M059J (cell line): ENCODE results near the gene SMIM11. TPM values are rescaled to one million over a fixed set of nuclear protein-coding genes. Genes with fewer than 3 reads are reported as not detected.
"Not testable (repeated sequence)": the region's sequence is repeated elsewhere in the genome, so short reads cannot be mapped to it uniquely, and the experiment has no call there.

ENCODE experiments used
- DNase-seq: peaks from one replicate; pipeline ENCODE4 v3.0.0-alpha.2; 2012; ENCODE audit warnings: low read depth
- total RNA-seq: library from RNA; depleted of rRNA; stranded (reverse); fragments of >200 nt; shearing (Covaris generic); gene quantifications from 2 replicates; pipeline ENCODE4 v1.2.3, GENCODE V29; 2014

Gene SMIM11
- total RNA-seq, 1 experiment from 2014 or later, result 7.6 TPM

DNA sequence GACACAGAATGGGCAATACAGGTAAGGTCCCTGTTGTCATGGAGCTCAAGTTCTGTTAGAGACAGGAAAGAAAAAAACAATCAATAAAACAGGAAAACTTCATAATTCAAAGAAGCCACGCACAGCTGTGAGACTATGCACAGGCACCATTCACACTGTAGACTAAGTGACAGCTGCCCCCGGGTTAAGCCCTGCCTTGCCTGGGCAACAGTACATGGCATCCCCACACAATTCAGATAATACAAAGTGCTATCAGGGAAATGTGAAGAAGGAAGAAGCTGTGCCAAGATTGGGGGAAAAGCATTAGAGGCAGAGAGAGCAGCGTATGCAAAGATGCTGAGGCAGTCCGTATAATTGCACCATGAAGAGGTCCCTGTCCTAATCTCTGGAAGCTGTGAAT lies 20.5 kb upstream of the SMIM11 start:
- DNase-seq, result no peak

DNA sequence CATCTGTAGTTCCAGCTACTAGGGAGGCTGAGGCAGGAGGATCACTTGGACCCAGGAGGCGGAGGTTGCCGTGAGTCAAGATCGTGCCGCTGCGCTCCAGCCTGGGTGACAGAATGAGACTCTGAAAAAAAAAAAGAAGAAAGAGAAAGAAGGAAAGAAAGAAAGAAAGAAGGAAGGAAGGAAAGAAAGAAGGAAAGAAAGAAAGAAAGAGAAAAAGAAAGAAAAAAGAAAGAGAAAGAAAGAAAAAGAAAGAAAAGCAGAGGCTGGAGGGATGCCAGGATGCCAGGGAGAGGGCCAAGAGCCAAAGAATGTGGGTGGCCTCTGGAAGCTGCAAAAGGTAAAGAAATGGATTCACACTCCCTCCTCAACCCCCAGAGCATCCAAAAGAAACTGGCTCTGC lies 19.7 kb upstream of the SMIM11 start:
- DNase-seq, result no peak

DNA sequence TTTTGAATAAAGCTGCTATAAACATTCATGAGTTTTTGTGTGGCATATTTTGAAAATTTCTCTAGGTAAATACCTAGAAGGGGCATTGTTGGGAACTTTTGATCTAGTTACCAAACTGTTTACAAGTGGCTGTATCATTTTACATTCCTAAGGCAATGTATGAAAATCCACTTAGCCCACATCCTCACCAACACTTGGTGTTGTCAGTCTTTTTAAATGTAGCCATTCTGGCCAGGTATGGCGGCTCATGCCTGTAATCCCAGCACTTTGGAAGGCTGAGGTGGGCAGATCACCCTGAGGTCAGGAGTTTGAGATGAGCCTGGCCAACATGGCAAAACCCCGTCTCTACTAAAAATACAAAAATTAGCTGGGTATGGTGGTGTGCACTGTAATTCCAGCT lies 17.4 kb upstream of the SMIM11 start:
- no peak for DNase-seq

- no peak for DNase-seq
Observed at GRCh38 chr21:34358866-34359265, 16.4 kb upstream of the SMIM11 start.

- no peak for DNase-seq
Observed at GRCh38 chr21:34360488-34361241, 14.6 kb upstream of the SMIM11 start.

GRCh38 chr21:34362136-34362444 lies 13.2 kb upstream of the SMIM11 start:
- DNase-seq, result no peak

DNA sequence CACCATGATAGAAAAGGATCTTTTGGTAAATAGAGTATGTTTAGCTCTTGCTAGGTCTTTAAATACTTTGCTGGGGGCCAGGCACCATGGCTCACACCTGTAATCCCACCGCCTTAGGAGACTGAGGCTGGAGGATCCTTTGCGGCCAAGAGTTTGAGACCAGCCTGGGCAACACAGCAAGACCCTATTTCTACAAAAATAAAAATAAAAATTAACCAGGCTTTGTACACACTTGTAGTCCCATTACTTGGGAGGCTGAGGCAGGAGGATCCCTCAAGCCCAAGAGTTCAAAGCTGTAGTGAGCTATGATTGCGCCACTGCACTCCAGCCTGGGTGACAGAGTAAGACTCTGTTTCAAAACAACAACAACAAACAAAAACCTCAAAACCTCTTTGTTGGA lies 12.6 kb upstream of the SMIM11 start:
- DNase-seq, result no peak

- no peak for DNase-seq
Observed at GRCh38 chr21:34363733-34364132, 11.6 kb upstream of the SMIM11 start, which contains the start of gene KCNE2. Gene KCNE2 (plus strand): TSS chr21:34364006. CDS start chr21:34370479, 6,473 bp downstream.

GRCh38 chr21:34364921-34365320 lies 10.4 kb upstream of the SMIM11 start:
- no peak for DNase-seq

GRCh38 chr21:34365809-34366208 lies 9.5 kb upstream of the SMIM11 start:
- no peak for DNase-seq

GRCh38 chr21:34367320-34367935 lies 7.9 kb upstream of the SMIM11 start:
- peak; percentile 92 for DNase-seq

- no peak for DNase-seq
Observed at GRCh38 chr21:34369741-34370140, 5.6 kb upstream of the SMIM11 start.

DNA sequence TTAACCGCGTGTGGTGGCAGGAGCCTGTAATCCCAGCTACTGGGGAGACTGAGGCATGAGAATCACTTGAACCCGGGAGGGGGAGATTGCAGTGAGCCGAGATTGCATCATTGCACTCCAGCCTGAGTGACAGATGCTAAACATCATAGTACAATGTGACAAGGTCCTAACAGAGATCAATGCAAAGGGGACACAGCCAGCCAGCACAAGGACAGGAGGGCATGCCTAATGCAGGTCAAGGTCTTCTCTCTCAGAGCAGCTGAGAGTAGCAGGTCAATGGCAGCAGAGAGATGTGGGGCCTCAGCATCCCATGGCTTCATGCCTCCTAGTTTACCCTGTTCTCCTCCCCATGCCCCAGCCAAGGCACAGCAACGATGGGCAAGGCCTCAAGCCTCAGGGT lies 3.0 kb upstream of the SMIM11 start:
- DNase-seq, result no peak

DNA sequence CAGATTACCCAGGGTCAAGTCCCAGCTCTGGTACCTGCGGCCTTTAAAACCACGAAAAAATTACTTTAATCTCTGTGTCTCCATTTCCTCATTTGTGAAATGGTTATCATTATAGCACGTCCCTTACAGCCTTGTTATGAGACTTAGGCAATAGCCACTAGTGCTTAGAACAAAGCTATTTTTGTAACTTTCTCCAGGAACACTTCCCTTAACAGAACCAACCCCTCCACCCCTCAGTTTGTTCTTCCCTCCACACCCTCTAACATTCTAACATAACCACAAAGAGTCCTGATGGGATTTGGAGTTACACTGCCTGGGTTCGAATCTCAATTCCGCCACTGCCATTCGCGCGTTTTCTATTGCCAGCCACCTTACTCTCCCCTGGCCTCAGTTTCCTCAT lies 845 bp upstream of the SMIM11 start:
- DNase-seq, result not testable (repeated sequence)

- not testable (repeated sequence) for DNase-seq
Observed at GRCh38 chr21:34375619-34375972, 289 bp downstream of the SMIM11 start.

GRCh38 chr21:34383138-34383537 lies 7.8 kb downstream of the SMIM11 start:
- DNase-seq, result not testable (repeated sequence)

DNA sequence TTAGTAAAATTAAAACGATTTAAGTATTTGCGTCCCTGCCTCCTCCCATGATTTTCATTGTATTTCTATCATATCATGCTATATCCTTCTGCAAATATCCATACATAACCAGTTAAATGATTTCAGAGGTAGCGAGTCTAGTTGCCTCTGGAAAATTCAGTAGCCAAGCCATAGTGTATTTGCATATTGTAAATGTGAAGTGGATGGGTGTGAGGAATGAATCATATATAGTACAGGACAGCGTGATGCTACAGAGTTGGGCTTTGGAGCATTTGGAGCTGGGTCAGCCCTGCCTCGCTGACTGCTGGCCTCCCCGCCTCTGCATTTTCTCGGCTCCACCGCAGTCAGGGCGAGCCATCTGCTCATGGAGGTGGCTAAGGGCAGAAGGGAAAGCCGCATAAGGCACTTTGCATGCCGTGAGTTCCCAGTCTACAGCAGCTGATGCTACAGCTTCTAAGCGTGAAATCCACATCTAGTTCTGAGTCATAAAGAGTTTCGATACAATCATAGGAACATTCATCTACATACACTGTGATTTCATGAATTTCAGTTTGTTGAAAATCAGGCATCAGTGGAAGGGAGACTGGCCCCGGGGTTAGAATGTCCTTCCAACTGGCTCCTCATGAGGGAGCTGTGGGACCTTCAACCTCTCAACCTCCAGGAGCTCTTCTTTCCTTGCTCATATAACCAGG lies 8.6 kb downstream of the SMIM11 start:
- not testable (repeated sequence) for DNase-seq

DNA sequence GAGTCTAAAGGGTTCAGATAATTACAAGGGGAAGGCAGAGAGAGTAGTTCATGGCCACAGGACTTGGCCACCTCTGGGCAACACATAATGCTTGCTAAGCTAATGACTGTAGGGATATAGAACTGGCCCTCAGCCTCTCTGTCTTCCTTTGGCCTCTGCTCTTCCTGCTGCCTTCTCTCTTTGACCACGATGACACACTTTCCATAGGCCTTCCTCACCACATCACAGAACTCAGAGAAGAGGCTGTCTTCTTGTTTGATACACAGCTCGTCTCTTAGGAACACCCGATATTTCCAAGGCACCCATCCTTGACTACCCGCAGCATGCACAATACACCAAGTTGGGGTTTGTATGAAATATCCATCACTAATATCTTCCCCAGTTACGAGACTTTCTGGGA lies 25.2 kb downstream of the SMIM11 start:
- not testable (repeated sequence) for DNase-seq

GRCh38 chr21:34404742-34405141 lies 29.4 kb downstream of the SMIM11 start:
- not testable (repeated sequence) for DNase-seq

DNA sequence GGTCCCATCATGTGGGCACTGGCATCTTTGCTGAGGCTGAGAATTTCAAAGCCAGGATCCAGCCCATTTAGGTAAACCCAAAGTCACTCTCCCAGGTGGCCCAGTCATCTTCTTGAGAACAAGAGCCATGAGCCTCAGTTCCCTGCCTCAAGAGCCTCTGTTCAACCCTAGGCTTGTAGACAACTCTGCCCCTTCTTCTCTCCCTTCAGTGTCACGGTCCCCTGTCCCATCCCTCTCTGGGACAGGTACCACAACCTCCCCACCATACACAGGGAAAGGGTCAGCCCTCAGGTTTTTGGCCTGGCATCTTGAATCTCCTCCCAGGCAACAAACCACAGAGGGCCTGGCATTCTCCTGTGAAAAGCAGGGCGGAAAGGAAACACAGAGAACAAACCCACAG lies 30.4 kb downstream of the SMIM11 start:
- not testable (repeated sequence) for DNase-seq

- not testable (repeated sequence) for DNase-seq
Observed at GRCh38 chr21:34406102-34406501, 30.8 kb downstream of the SMIM11 start.

- not testable (repeated sequence) for DNase-seq
Observed at GRCh38 chr21:34406676-34407075, 31.4 kb downstream of the SMIM11 start.

GRCh38 chr21:34407294-34407693 lies 32.0 kb downstream of the SMIM11 start:
- DNase-seq, result not testable (repeated sequence)
